CD8-positive, alpha-beta memory T cell (primary cell): ENCODE measurements around the gene ITPRIPL2. TPM values are rescaled to one million over a fixed set of nuclear protein-coding genes. Genes with fewer than 3 reads are reported as not detected.

ENCODE experiments used
- CTCF ChIA-PET: fragments of 350-600 bp; sonication (Branson Sonifier 250); formaldehyde crosslinking; loops from one replicate; lab custom pipeline; 2021; ENCODE audit warnings: antibody characterized with exemption; lab: Charles Lee
- POLR2A ChIA-PET: fragments of 350-600 bp; sonication (Branson Sonifier 250); formaldehyde crosslinking; loops from one replicate; lab custom pipeline; 2021; ENCODE audit warnings: antibody characterized with exemption; lab: Charles Lee
- DNase-seq, 5 donors: peaks; one replicate each; pipeline versions ENCODE4 v3.0.0 to v3.0.0-alpha.2; 2020 to 2022; ENCODE audit warnings: mixed read lengths in 1 of 5
- H3K27ac ChIP-seq: one replicate; pipeline ENCODE4 v1.7.0; 2013; ENCODE audit warnings: low read depth, mild to moderate bottlenecking, low read length, moderate library complexity
- H3K27me3 ChIP-seq: 2 replicates; pipeline ENCODE4 v1.7.0; 2013; ENCODE audit warnings: low read length, mild to moderate bottlenecking; ENCODE audit not compliant: insufficient read depth, poor library complexity, severe bottlenecking
- H3K36me3 ChIP-seq: 2 replicates; pipeline ENCODE4 v1.7.0; 2013; ENCODE audit warnings: mild to moderate bottlenecking, low read length, moderate library complexity; ENCODE audit not compliant: insufficient read depth
- H3K4me1 ChIP-seq: 2 replicates; pipeline ENCODE4 v1.7.0; 2013; ENCODE audit warnings: mild to moderate bottlenecking, low read length, moderate library complexity; ENCODE audit not compliant: insufficient read depth
- H3K4me3 ChIP-seq: 2 replicates; pipeline ENCODE4 v1.7.0; 2013; ENCODE audit warnings: mild to moderate bottlenecking, low read length
- H3K9me3 ChIP-seq: 2 replicates; pipeline ENCODE4 v1.7.0; 2013; ENCODE audit warnings: mild to moderate bottlenecking, low read length
- H3K27ac Mint-ChIP-seq, 8 donors: one replicate each; pipeline ENCODE4 v1.8.0; 2020 to 2021; ENCODE audit warnings: mixed read lengths in 8 of 8, mild to moderate bottlenecking in 6 of 8, inconsistent platforms in 3 of 8, moderate library complexity in 3 of 8
- H3K27me3 Mint-ChIP-seq, 2 donors: one replicate each; pipeline ENCODE4 v1.8.0; 2020 to 2021; ENCODE audit warnings: mixed read lengths in 2 of 2, mild to moderate bottlenecking in 1 of 2, moderate library complexity in 1 of 2
- H3K36me3 Mint-ChIP-seq, 3 donors: one replicate each; pipeline ENCODE4 v1.8.0; 2020 to 2021; ENCODE audit warnings: mixed read lengths in 3 of 3, inconsistent platforms in 1 of 3, mild to moderate bottlenecking in 1 of 3
- H3K4me1 Mint-ChIP-seq, 3 donors: one replicate each; pipeline ENCODE4 v1.8.0; 2020 to 2021; ENCODE audit warnings: mixed read lengths in 3 of 3, inconsistent platforms in 1 of 3, mild to moderate bottlenecking in 1 of 3
- H3K4me3 Mint-ChIP-seq, 7 donors: one replicate each; pipeline ENCODE4 v1.8.0; 2020 to 2021; ENCODE audit warnings: mixed read lengths in 7 of 7, mild to moderate bottlenecking in 6 of 7, moderate library complexity in 4 of 7, inconsistent platforms in 2 of 7
- H3K9me3 Mint-ChIP-seq, 5 donors: one replicate each; pipeline ENCODE4 v1.8.0; 2020 to 2022; ENCODE audit warnings: mixed read lengths in 5 of 5, mild to moderate bottlenecking in 3 of 5, moderate library complexity in 2 of 5, inconsistent platforms in 1 of 5
- polyA plus RNA-seq: library from polyadenylated mRNA; unstranded; fragments of 300-500 nt; fragmentation: Illumina TruSeq; gene quantifications from one replicate; pipeline ENCODE4 v1.2.3, GENCODE V29; 2021
- total RNA-seq, 2 experiments: library from RNA; stranded (reverse); gene quantifications; one replicate each; pipeline ENCODE4 v1.2.3, GENCODE V29; 2021

The ITPRIPL2 gene
- total and polyA plus RNA-seq, 3 experiments from 2014 or later, result 0.89 to 17.3 (median 15.8) TPM

- H3K4me1 Mint-ChIP-seq, result peaks cover 0 to 3% (median 0%) of the 10 kb centered on the region in 3 donors
- H3K4me3 Mint-ChIP-seq, result no peak overlapping the region
- Histone ChIP-seq H3K4me3 (no peak overlapping the region), H3K27me3 (no peaks in the 10 kb centered on the region), H3K27ac (no peak overlapping the region), H3K36me3 (no peaks in the 10 kb centered on the region), H3K9me3 (no peaks in the 10 kb centered on the region), H3K4me1 (no peaks in the 10 kb centered on the region)
- POLR2A ChIA-PET, result no interaction called here
- no peaks in the 10 kb centered on the region for H3K9me3 Mint-ChIP-seq
- DNase-seq, result no peak
- peaks cover 10 to 43% of the 10 kb centered on the region in 2 donors for H3K27me3 Mint-ChIP-seq
- H3K27ac Mint-ChIP-seq, result no peak overlapping the region
- no peaks in the 10 kb centered on the region for H3K36me3 Mint-ChIP-seq
- CTCF ChIA-PET, result no interaction called here
These were observed 55.4 kb downstream of the ITPRIPL2 start for GRCh38 chr16:19169082-19169639.

GRCh38 chr16:19170043-19170655 is 56.4 kb downstream of the ITPRIPL2 start:
- no peak overlapping the region for H3K4me3 Mint-ChIP-seq
- Histone ChIP-seq H3K36me3 (no peaks in the 10 kb centered on the region), H3K27me3 (no peaks in the 10 kb centered on the region), H3K4me3 (no peak overlapping the region), H3K4me1 (no peaks in the 10 kb centered on the region), H3K9me3 (no peaks in the 10 kb centered on the region), H3K27ac (no peak overlapping the region)
- no peaks in the 10 kb centered on the region for H3K9me3 Mint-ChIP-seq
- no peak for DNase-seq
- no peaks in the 10 kb centered on the region for H3K36me3 Mint-ChIP-seq
- H3K4me1 Mint-ChIP-seq, result peaks cover 0 to 3% (median 0%) of the 10 kb centered on the region in 3 donors
- H3K27me3 Mint-ChIP-seq, result peaks cover 8 to 48% of the 10 kb centered on the region in 2 donors
- no peak overlapping the region for H3K27ac Mint-ChIP-seq
- CTCF ChIA-PET, result no interaction called here
- POLR2A ChIA-PET, result no interaction called here

Other genes with a start within 250 kb of the ITPRIPL2 start
- 10 to 100 TPM; 90.9 to 98.2 TPM for gene SMG1, start 187.6 kb upstream of the ITPRIPL2 start, total RNA-seq
- 17.8 TPM for gene SMG1, start 187.6 kb upstream of the ITPRIPL2 start, polyA plus RNA-seq
- not detected for gene TMC7, start 130.0 kb upstream of the ITPRIPL2 start, total RNA-seq
- gene TMC7, start 130.0 kb upstream of the ITPRIPL2 start, polyA plus RNA-seq, result not detected
- 10 to 100 TPM; 22.4 TPM for gene COQ7, start 46.4 kb upstream of the ITPRIPL2 start, total RNA-seq
- gene COQ7, start 46.4 kb upstream of the ITPRIPL2 start, polyA plus RNA-seq, result 13.2 TPM
- not detected for gene SYT17, start 54.3 kb downstream of the ITPRIPL2 start, total RNA-seq
- gene SYT17, start 54.3 kb downstream of the ITPRIPL2 start, polyA plus RNA-seq, result not detected
- not detected for gene CLEC19A, start 171.8 kb downstream of the ITPRIPL2 start, total RNA-seq
- gene CLEC19A, start 171.8 kb downstream of the ITPRIPL2 start, polyA plus RNA-seq, result not detected